ENCODE data around the gene STARD13. TPM values are rescaled to one million over a fixed set of nuclear protein-coding genes. Genes with fewer than 3 reads are reported as not detected.
A peak's percentile ranks its signal among the peaks of the same experiment; 100 is the strongest.

STARD13 gene
- total RNA-seq, 4 donors from 2014 or later: 31.1 to 63.4 (median 38.9) TPM

GRCh38 chr13:33123066-33123859 lies 162.3 kb downstream of the STARD13 start:
- no peak for TF ChIP-seq CTCF (IDR thresholded peaks at IDR 0.05)
- no peak for ATAC-seq (ENCODE audit: low FRiP score)
- DNase-seq (ENCODE audit: low spot score): no peak

GRCh38 chr13:33119856-33120543 lies 165.6 kb downstream of the STARD13 start:
- ATAC-seq (ENCODE audit: low FRiP score) (peak; percentile 30), DNase-seq (ENCODE audit: low spot score) (no peak)
- TF ChIP-seq CTCF (IDR thresholded peaks at IDR 0.05): no peak

- TF ChIP-seq CTCF (IDR thresholded peaks at IDR 0.05): no peak
- ATAC-seq (ENCODE audit: low FRiP score): no peak
- DNase-seq (ENCODE audit: low spot score): no peak
Observed at GRCh38 chr13:33119022-33119781, 166.4 kb downstream of the STARD13 start.

- DNase-seq (ENCODE audit: low spot score): no peak
- TF ChIP-seq CTCF (IDR thresholded peaks at IDR 0.05): no peak
- no peak for ATAC-seq (ENCODE audit: low FRiP score)
Observed at GRCh38 chr13:33116321-33117010, 169.1 kb downstream of the STARD13 start.

GRCh38 chr13:33115274-33115673 lies 170.3 kb downstream of the STARD13 start:
- ATAC-seq (ENCODE audit: low FRiP score): no peak
- DNase-seq (ENCODE audit: low spot score): no peak
- no peak for TF ChIP-seq CTCF (IDR thresholded peaks at IDR 0.05)

- ATAC-seq (ENCODE audit: low FRiP score): no peak
- no peak for DNase-seq (ENCODE audit: low spot score)
- no peak for TF ChIP-seq CTCF (IDR thresholded peaks at IDR 0.05)
Observed at GRCh38 chr13:33114146-33114545, 171.4 kb downstream of the STARD13 start.

All from omental fat pad (tissue), 4 donors.